Hepatocyte (in vitro differentiated cells): ENCODE data around the gene FOXK1.

ENCODE experiments used
- EZH2 ChIP-seq: fragments of 200-600 bp; sonication (generic); IDR thresholded peaks from 2 replicates; pipeline ENCODE4 v1.6.1; 2016; ENCODE audit warnings: antibody characterized with exemption, mild to moderate bottlenecking, borderline replicate concordance
- TF ChIP-seq, protein P1 (sequence below): fragments of 200-600 bp; sonication (generic); IDR thresholded peaks from 2 replicates; pipeline ENCODE4 v1.5.1; 2016; ENCODE audit warnings: antibody characterized with exemption, mild to moderate bottlenecking; ENCODE audit not compliant: poor library complexity

DNA sequence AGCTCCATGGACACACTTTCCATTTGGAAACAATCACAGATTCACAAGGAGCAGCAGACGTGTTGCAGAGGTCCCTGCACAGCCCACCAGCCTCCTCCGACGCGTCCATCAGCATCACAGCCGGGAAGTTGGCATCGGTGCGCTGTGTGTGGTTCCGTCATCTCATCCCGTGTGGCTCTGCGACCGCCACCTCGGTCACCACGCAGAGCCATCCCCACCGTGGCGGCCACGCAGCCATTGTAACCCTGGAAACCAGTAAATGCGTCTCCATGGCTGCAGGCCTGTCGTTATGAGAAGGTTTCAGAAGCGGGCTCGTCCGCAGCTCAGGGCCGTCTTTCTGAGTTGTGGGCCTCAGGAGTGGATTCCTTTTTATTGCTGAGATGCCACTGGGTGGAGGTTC, 36.0 kb downstream of the FOXK1 start:
- TF ChIP-seq, protein P1, sequence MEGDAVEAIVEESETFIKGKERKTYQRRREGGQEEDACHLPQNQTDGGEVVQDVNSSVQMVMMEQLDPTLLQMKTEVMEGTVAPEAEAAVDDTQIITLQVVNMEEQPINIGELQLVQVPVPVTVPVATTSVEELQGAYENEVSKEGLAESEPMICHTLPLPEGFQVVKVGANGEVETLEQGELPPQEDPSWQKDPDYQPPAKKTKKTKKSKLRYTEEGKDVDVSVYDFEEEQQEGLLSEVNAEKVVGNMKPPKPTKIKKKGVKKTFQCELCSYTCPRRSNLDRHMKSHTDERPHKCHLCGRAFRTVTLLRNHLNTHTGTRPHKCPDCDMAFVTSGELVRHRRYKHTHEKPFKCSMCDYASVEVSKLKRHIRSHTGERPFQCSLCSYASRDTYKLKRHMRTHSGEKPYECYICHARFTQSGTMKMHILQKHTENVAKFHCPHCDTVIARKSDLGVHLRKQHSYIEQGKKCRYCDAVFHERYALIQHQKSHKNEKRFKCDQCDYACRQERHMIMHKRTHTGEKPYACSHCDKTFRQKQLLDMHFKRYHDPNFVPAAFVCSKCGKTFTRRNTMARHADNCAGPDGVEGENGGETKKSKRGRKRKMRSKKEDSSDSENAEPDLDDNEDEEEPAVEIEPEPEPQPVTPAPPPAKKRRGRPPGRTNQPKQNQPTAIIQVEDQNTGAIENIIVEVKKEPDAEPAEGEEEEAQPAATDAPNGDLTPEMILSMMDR, result no peak
- no peak for TF ChIP-seq EZH2
